ENCODE data around the gene CYTH1.

Gene CYTH1

DNA sequence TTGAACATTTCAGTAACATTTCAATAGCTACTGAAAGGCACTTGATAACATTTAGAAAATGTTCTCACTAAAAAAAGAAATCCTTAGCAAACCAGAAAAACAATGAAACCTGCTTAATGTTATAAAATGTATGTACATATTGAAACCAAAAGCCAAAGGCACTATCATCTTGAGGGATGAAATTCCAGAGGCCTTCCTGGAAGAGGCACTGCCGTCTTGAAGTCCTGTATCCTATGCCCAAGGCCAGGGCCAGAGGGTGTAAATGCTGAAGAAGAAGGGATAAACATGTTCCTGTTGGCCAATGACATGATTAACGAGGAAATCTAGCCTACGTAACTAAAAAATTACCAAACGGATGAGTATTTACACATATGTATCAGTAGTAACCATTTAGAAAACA is 147.9 kb downstream of the CYTH1 start:
- no peak for TF ChIP-seq CTCF (IDR thresholded peaks at IDR 0.05; ENCODE audit: low read depth, low read length, missing control alignments)
- DNase-seq (ENCODE audit: extremely low read depth, low read depth): no peak
- no peak overlapping the region for H3K4me3 ChIP-seq (replicated peaks; ENCODE audit: low read depth, low read length)

DNA sequence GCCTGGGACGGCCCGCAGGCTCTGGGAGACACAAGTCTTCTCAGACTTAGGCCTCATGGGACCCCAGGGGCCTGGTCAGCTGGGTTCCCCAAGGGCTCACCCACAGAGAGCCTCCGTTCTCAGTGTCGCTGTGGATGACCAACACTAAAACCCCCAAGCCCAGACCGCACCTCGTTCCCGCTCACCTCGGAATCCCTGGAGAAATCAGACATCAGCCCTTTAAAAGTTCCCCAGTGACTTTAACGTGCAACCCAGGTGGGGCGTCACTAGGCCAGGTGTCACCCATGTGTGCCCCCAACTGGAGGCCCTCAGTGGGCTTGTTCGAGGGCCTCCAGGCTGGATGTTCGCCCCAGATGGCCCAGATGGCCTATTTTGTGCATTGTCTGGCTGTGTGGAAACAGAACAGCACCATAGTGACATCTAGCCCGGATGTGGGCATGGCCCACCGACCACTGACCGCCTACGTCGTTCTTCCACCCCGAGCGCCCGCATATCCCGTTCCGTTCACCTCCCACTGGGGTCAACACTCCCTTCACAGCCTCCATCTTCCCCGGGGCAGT is 152.6 kb downstream of the CYTH1 start:
- no peak overlapping the region for H3K4me3 ChIP-seq (replicated peaks; ENCODE audit: low read depth, low read length)
- DNase-seq (ENCODE audit: extremely low read depth, low read depth): no peak
- TF ChIP-seq CTCF (IDR thresholded peaks at IDR 0.05; ENCODE audit: low read depth, low read length, missing control alignments): no peak

GRCh38 chr17:78628547-78629435 is 153.3 kb downstream of the CYTH1 start:
- H3K4me3 ChIP-seq (replicated peaks; ENCODE audit: low read depth, low read length): no peak overlapping the region
- no peak for TF ChIP-seq CTCF (IDR thresholded peaks at IDR 0.05; ENCODE audit: low read depth, low read length, missing control alignments)
- no peak for DNase-seq (ENCODE audit: extremely low read depth, low read depth)

- DNase-seq (ENCODE audit: extremely low read depth, low read depth): no peak
- no peak overlapping the region for H3K4me3 ChIP-seq (replicated peaks; ENCODE audit: low read depth, low read length)
- no peak for TF ChIP-seq CTCF (IDR thresholded peaks at IDR 0.05; ENCODE audit: low read depth, low read length, missing control alignments)
These were observed 157.5 kb downstream of the CYTH1 start for GRCh38 chr17:78624324-78625151.
